Endothelial cell of umbilical vein (primary cell): ENCODE results near the gene MGST2. TPM values are rescaled to one million over a fixed set of nuclear protein-coding genes. Genes with fewer than 3 reads are reported as not detected.

Experiments
- BruUV-seq: library from RNA; stranded (reverse); fragments of 400-500 nt; replicated peaks from 2 replicates; lab custom pipeline; 2021; lab: Mats Ljungman, UMichigan
- CTCF ChIA-PET: fragments of 300-600, 350-600 bp; sonication (Branson Sonifier 250); formaldehyde crosslinking; loops from one replicate; lab custom pipeline; 2021; ENCODE audit warnings: antibody characterized with exemption, inconsistent platforms; lab: Charles Lee
- POLR2A ChIA-PET: fragments of 300-600, 350-600 bp; sonication (Branson Sonifier 250); formaldehyde crosslinking; loops from one replicate; lab custom pipeline; 2021; ENCODE audit warnings: antibody characterized with exemption, inconsistent platforms; lab: Charles Lee
- DNase-seq: peaks from one replicate; pipeline ENCODE4 v3.0.0-alpha.2; 2011; ENCODE audit warnings: low read depth, low spot score
- FAIRE-seq: peaks from 2 replicates; lab custom pipeline; 2011; peaks lifted over from hg19 to GRCh38; lab: Jason Lieb, UNC
- H2AFZ ChIP-seq: 2 replicates; pipeline ENCODE4 v1.6.0; 2012; ENCODE audit warnings: low read depth, low read length, control low read depth, inconsistent platforms
- H3K27ac ChIP-seq: 2 replicates; pipeline ENCODE4 v1.5.1; 2011; ENCODE audit warnings: low read depth, mild to moderate bottlenecking, control low read depth, low read length, moderate library complexity; ENCODE audit not compliant: insufficient read depth
- H3K27me3 ChIP-seq, 2 experiments: 2 replicates each; pipeline versions ENCODE4 v1.6.0 to v1.6.1; 2011; ENCODE audit warnings: low read length in 2 of 2, mixed read lengths in 1 of 2; ENCODE audit not compliant: control insufficient read depth in 2 of 2, insufficient read depth in 2 of 2
- H3K36me3 ChIP-seq, 2 experiments: 2 replicates in 1 of 2; 3 replicates in 1 of 2; pipeline ENCODE4 v1.5.1; 2011; ENCODE audit warnings: low read length in 2 of 2, mild to moderate bottlenecking in 1 of 2, moderate library complexity in 1 of 2; ENCODE audit not compliant: control insufficient read depth in 2 of 2, insufficient read depth in 2 of 2; ENCODE audit errors: extremely low read depth in 1 of 2
- H3K4me1 ChIP-seq: 3 replicates; pipeline ENCODE4 v1.5.1; 2011; ENCODE audit warnings: mild to moderate bottlenecking, low read length; ENCODE audit not compliant: control insufficient read depth, insufficient read depth; ENCODE audit errors: extremely low read depth
- H3K4me2 ChIP-seq: 2 replicates; pipeline ENCODE4 v1.6.1; 2011; ENCODE audit warnings: low read length, control low read depth, mixed read lengths; ENCODE audit not compliant: insufficient read depth
- H3K4me3 ChIP-seq, 3 experiments: fragments of 200-600 bp in 1 of 3; sonication (generic), shearing (Covaris generic) in 1 of 3; replicated peaks in 1 of 3; 2 replicates each; pipeline ENCODE4 v1.5.1; 2011 to 2016; ENCODE audit warnings: control low read depth in 3 of 3, low read length in 3 of 3, mild to moderate bottlenecking in 2 of 3, inconsistent platforms in 1 of 3, low read depth in 1 of 3, moderate library complexity in 1 of 3; ENCODE audit not compliant: insufficient read depth in 1 of 3
- H3K79me2 ChIP-seq: 2 replicates; pipeline ENCODE4 v1.6.0; 2012; ENCODE audit warnings: low read length, inconsistent platforms; ENCODE audit not compliant: control insufficient read depth, insufficient read depth
- H3K9ac ChIP-seq: replicated peaks from 2 replicates; pipeline ENCODE3; 2011; ENCODE audit warnings: low read length, control low read depth; ENCODE audit not compliant: insufficient read depth; ENCODE audit errors: extremely low read depth
- H3K9me1 ChIP-seq: replicated peaks from 3 replicates; pipeline ENCODE4 v1.6.0; 2011; ENCODE audit warnings: mild to moderate bottlenecking, low read length; ENCODE audit not compliant: control insufficient read depth, insufficient read depth; ENCODE audit errors: extremely low read depth
- H3K9me3 ChIP-seq: replicated peaks from 2 replicates; pipeline ENCODE4 v1.5.1; 2012; ENCODE audit warnings: low read length, inconsistent platforms; ENCODE audit not compliant: control insufficient read depth, insufficient read depth
- H4K20me1 ChIP-seq: replicated peaks from 2 replicates; pipeline ENCODE3; 2011; ENCODE audit warnings: mild to moderate bottlenecking, low read length; ENCODE audit not compliant: control insufficient read depth, insufficient read depth; ENCODE audit errors: extremely low read depth
- CTCF ChIP-seq, 2 donors: IDR thresholded peaks; 1 replicate in 1 of 2; 2 replicates in 1 of 2; pipeline ENCODE4 v1.5.1; 2011; ENCODE audit warnings: low read length in 2 of 2, mild to moderate bottlenecking in 2 of 2, moderate library complexity in 2 of 2, control low read depth in 1 of 2, inconsistent platforms in 1 of 2, low read depth in 1 of 2; ENCODE audit not compliant: insufficient read depth in 1 of 2; ENCODE audit errors: extremely low read depth in 1 of 2
- EZH2 ChIP-seq: IDR thresholded peaks from 2 replicates; pipeline ENCODE4 v1.6.1; 2012; ENCODE audit warnings: borderline replicate concordance, low read depth, mild to moderate bottlenecking, moderate library complexity, low read length, inconsistent platforms; ENCODE audit not compliant: severe bottlenecking
- FOS ChIP-seq: IDR thresholded peaks from 2 replicates; pipeline ENCODE4 v1.6.1; 2011; ENCODE audit warnings: mild to moderate bottlenecking, low read length, moderate library complexity, borderline replicate concordance; ENCODE audit not compliant: insufficient read depth
- GATA2 ChIP-seq: IDR thresholded peaks from 2 replicates; pipeline ENCODE4 v1.7.0; 2011; ENCODE audit warnings: low read depth, mild to moderate bottlenecking, moderate library complexity, mixed read lengths, low read length; ENCODE audit not compliant: insufficient read length, insufficient read depth
- JUN ChIP-seq: IDR thresholded peaks from 2 replicates; pipeline ENCODE4 v1.6.1; 2011; ENCODE audit warnings: borderline replicate concordance, low read depth; ENCODE audit not compliant: insufficient read length, insufficient read depth
- MAX ChIP-seq: IDR thresholded peaks from 2 replicates; pipeline ENCODE4 v1.6.1; 2011; ENCODE audit not compliant: insufficient read depth, insufficient read length
- MYC ChIP-seq: IDR thresholded peaks from one replicate; pipeline ENCODE4 v1.6.1; 2011; ENCODE audit warnings: mild to moderate bottlenecking, low read depth, low read length
- POLR2A ChIP-seq: IDR thresholded peaks from 2 replicates; pipeline ENCODE4 v1.6.1; 2012; ENCODE audit warnings: low read depth, mild to moderate bottlenecking, control low read depth, low read length
- POLR2AphosphoS5 ChIP-seq: IDR thresholded peaks from 2 replicates; pipeline ENCODE4 v1.6.1; 2012; ENCODE audit warnings: low read depth, mild to moderate bottlenecking, control low read depth, low read length, moderate library complexity; ENCODE audit not compliant: insufficient read depth
- dilution Hi-C: fragments of 300-500 bp; cut with MboI; formaldehyde crosslinking; loops from one replicate; pipeline ENCODE4 v1.15.0; 2019; ENCODE audit warnings: low sequenced_read_pairs; ENCODE audit not compliant: extremely low pct_ligation_motif_present
- intact Hi-C: fragments of 100-400 bp; cut with micrococcal nuclease; formaldehyde crosslinking; loops from one replicate; pipeline ENCODE4 v1.10.0; 2022
- polyA plus RNA-seq, 4 experiments: library from polyadenylated mRNA; depleted of rRNA in 3 of 4; stranded (reverse) in 3 of 4; unstranded in 1 of 4; fragments of >200 nt; gene quantifications; 2 replicates each; pipeline versions ENCODE4 v1.2.1 to v1.2.3, GENCODE V29; 2011 to 2012; ENCODE audit warnings: missing spikeins in 1 of 4
- total RNA-seq: library from RNA; stranded (reverse); gene quantifications from 2 replicates; pipeline ENCODE4 v1.2.3, GENCODE V29; 2021

Gene MGST2
- total and polyA plus RNA-seq, 2 donors (not counting 3 experiments of a cell fraction or from before 2014, with no cell fraction given): 64.3 to 78.9 TPM

GRCh38 chr4:139629436-139630125 is 36.0 kb upstream of the MGST2 start:
- Histone ChIP-seq H4K20me1 (no peaks in the 10 kb centered on the region), H3K27ac (no peak overlapping the region), H3K9ac (no peak overlapping the region), H3K9me1 (no peaks in the 10 kb centered on the region), H3K27me3 (peaks cover 14% of the 10 kb centered on the region in 2 experiments), H3K4me2 (no peak overlapping the region), H2AFZ (no peak overlapping the region), H3K9me3 (no peaks in the 10 kb centered on the region), H3K4me1 (no peaks in the 10 kb centered on the region), H3K36me3 (no peaks in the 10 kb centered on the region), H3K4me3 (no peak overlapping the region), H3K79me2 (no peaks in the 10 kb centered on the region)
- ChIA-PET POLR2A (no interaction called here), CTCF (interaction anchor here (0.9 to 1.3 kb wide), 3 partner anchors 12 to 26 kb away, joined by 3 to 5 read pairs (median 3); no protein-coding TSS in a partner anchor)
- no peak for FAIRE-seq
- dilution Hi-C loops: no loop called here
- no TSS peak for BruUV-seq
- TF ChIP-seq JUN (no peak), MAX (no peak), POLR2AphosphoS5 (no peak), GATA2 (no peak), MYC (no peak), FOS (no peak), CTCF (IDR thresholded peaks at IDR 0.05; ENCODE audit: extremely low read depth in 1 of 2, insufficient read depth in 1 of 2, low read depth in 1 of 2, low read length in 2 of 2) (no peak), POLR2A (no peak), EZH2 (no peak)
- intact Hi-C loops: loop anchor here (5.0 kb wide), 2 partner anchors 122 to 212 kb away; no protein-coding TSS in a partner anchor
- no peak for DNase-seq
